Activated CD4-positive, alpha-beta memory T cell treated with anti-CD3 and anti-CD28 coated beads, Interleukin-2, amount 10 ng/mL, durations not matched to agents 7 days and 5 days (primary cell): ENCODE data around the gene TAAR9. TPM values are rescaled to one million over a fixed set of nuclear protein-coding genes. Genes with fewer than 3 reads are reported as not detected.
A peak's percentile ranks its signal among the peaks of the same experiment; 100 is the strongest.
"Not testable (repeated sequence)": the region's sequence is repeated elsewhere in the genome, so short reads cannot be mapped to it uniquely, and the experiment has no call there.

Source experiments
- CTCF ChIA-PET: fragments of 350-600 bp; sonication (Branson Sonifier 250); formaldehyde crosslinking; loops from one replicate; lab custom pipeline; 2021; ENCODE audit warnings: antibody characterized with exemption, inconsistent platforms; lab: Charles Lee
- POLR2A ChIA-PET: fragments of 350-600 bp; sonication (Branson Sonifier 250); formaldehyde crosslinking; loops from one replicate; lab custom pipeline; 2021; ENCODE audit warnings: antibody characterized with exemption; lab: Charles Lee
- DNase-seq: peaks from one replicate; pipeline ENCODE4 v3.0.0-alpha.2; 2020
- H3K27ac Mint-ChIP-seq: one replicate; pipeline ENCODE4 v1.8.0; 2021; ENCODE audit warnings: mild to moderate bottlenecking, mixed read lengths
- H3K27me3 Mint-ChIP-seq: one replicate; pipeline ENCODE4 v1.8.0; 2021; ENCODE audit warnings: mixed read lengths
- H3K36me3 Mint-ChIP-seq: one replicate; pipeline ENCODE4 v1.8.0; 2021; ENCODE audit warnings: low read depth, mixed read lengths
- H3K4me1 Mint-ChIP-seq: one replicate; pipeline ENCODE4 v1.8.0; 2021; ENCODE audit warnings: mixed read lengths
- H3K4me3 Mint-ChIP-seq: one replicate; pipeline ENCODE4 v1.8.0; 2021; ENCODE audit warnings: mild to moderate bottlenecking, mixed read lengths
- H3K9me3 Mint-ChIP-seq: one replicate; pipeline ENCODE4 v1.8.0; 2021; ENCODE audit warnings: mixed read lengths
- total RNA-seq, 2 experiments: library from RNA; stranded (reverse); gene quantifications; one replicate each; pipeline ENCODE4 v1.2.3, GENCODE V29; 2021

The TAAR9 gene
- total RNA-seq, 2 experiments from 2014 or later = not detected

DNA sequence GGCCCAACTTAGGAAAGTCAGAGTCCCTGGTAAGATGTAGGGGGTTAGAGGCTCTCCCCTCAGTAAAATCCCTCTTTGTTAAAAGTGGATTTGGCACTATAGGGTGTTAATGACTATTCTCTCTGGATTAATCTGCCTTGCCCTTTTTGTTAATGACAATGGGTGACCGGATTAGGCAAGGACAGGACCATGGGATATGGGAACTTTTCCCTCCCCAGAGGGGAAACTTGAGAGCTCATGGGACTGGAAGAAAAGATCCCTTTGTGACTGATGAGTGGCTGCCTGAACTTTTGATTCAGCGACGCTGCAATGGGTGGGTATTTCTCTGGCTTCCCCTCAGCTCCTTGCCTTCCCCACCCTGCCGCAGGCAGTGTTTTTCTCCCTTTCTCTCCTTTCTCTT is 12.2 kb upstream of the TAAR9 start:
- Mint-ChIP-seq H3K4me3 (no peak overlapping the region), H3K36me3 (no peaks in the 10 kb centered on the region), H3K4me1 (no peaks in the 10 kb centered on the region), H3K27me3 (peaks cover 40% of the 10 kb centered on the region), H3K27ac (no peak overlapping the region), H3K9me3 (no peaks in the 10 kb centered on the region)
- POLR2A ChIA-PET = no interaction called here
- CTCF ChIA-PET = no interaction called here
- DNase-seq = no peak

DNA sequence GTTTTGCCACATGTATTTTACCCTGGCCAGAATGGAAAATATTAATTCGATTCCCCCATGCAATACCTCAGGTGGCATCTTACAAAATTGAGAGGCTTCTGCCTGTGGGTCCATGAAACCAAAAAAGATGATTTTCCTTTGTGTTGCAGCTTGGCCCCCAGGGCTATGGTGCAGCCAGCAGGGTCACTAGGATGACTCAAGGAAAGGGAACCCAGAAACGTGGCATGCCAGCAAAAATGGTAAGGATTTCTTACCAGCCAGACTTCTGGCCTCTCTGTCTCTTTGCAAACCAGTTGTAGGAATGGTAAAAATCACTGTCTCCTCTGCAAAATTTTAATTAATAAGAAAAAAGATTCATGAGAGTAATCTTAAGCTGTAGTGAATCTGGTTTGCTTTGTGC is 11.6 kb upstream of the TAAR9 start:
- POLR2A ChIA-PET = interaction anchor here (1.0 kb wide), 1 partner anchor 288 kb away, joined by 3 read pairs; the partner anchor contains the start of gene RPS12
- CTCF ChIA-PET = interaction anchor here (0.9 to 1.8 kb wide), 2 partner anchors 14 to 52 kb away, joined by 3 to 6 read pairs; partner anchors contain the start of gene STX7
- H3K4me1 Mint-ChIP-seq = no peaks in the 10 kb centered on the region
- DNase-seq = no peak
- no peaks in the 10 kb centered on the region for H3K36me3 Mint-ChIP-seq
- H3K27me3 Mint-ChIP-seq = peaks cover 38% of the 10 kb centered on the region
- no peaks in the 10 kb centered on the region for H3K9me3 Mint-ChIP-seq
- no peak overlapping the region for H3K4me3 Mint-ChIP-seq
- no peak overlapping the region for H3K27ac Mint-ChIP-seq

DNA sequence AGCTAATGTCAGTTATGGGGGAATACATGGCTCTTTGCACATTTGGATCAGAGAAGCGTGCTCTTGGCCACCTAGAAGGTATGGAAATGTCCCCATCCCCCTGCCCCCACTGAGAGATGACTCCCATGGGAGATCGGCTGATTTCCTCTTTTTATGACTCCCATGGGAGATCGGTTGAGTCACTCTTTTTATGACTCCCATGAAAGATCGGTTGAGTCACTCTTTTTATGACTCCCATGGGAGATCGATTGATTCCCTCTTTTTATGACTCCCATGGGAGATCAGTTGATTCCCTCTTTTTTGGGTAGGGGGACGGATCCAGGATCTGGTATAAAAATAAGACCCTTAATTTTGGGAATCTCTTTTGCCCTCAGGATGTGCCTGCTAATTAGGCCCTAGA is 10.3 kb upstream of the TAAR9 start:
- no peak overlapping the region for H3K27ac Mint-ChIP-seq
- ChIA-PET POLR2A (no interaction called here), CTCF (interaction anchor here (0.8 to 1.8 kb wide), 4 partner anchors 11 to 271 kb away, joined by 3 to 6 read pairs (median 4); partner anchors contain the start of gene STX7)
- DNase-seq = no peak
- H3K36me3 Mint-ChIP-seq = no peaks in the 10 kb centered on the region
- H3K4me1 Mint-ChIP-seq = no peaks in the 10 kb centered on the region
- H3K4me3 Mint-ChIP-seq = no peak overlapping the region
- no peaks in the 10 kb centered on the region for H3K9me3 Mint-ChIP-seq
- peaks cover 31% of the 10 kb centered on the region for H3K27me3 Mint-ChIP-seq

DNA sequence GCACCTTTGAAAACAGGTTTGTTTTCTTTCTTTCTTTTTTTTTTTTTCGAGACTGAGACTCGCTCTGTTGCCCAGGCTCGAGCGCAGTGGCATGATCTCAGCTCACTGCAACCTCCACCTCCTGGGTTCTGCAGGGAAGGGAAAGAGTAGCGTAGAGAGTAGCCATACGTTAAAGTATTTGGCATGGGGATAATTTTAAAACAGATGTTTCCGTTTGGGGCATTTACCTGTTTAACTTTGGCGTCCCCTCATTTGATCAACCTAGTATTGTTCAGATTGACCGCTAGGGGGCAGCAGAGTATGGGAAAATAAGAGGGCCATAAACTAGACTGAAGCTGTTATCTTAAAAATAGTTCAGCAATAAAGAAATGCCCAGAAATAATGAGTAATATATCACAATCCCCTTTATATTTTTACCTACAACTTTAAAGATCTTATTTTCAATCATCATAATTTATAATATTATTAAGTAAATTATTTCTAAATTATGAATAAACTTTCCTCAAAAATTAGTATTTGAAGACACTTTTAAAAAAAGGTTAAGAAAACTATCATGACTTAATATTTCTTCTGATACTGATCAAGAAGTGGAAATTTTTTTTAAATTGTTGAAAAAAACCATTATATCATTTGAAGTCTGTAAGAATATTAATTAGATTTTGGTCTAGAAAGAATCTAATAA is 7.6 kb upstream of the TAAR9 start:
- no peak overlapping the region for H3K4me3 Mint-ChIP-seq
- peaks cover 23% of the 10 kb centered on the region for H3K27me3 Mint-ChIP-seq
- no peaks in the 10 kb centered on the region for H3K9me3 Mint-ChIP-seq
- no peaks in the 10 kb centered on the region for H3K36me3 Mint-ChIP-seq
- ChIA-PET POLR2A (interaction anchor here (0.6 to 1.0 kb wide), 3 partner anchors 235 to 284 kb away, joined by 3 read pairs; partner anchors contain the start of gene RPS12), CTCF (interaction anchor here (0.5 to 1.6 kb wide), 14 partner anchors 11 to 564 kb away, joined by 3 to 13 read pairs (median 4); partner anchors contain the start of genes SLC18B1 and STX7)
- no peak overlapping the region for H3K27ac Mint-ChIP-seq
- peak; percentile 69 for DNase-seq
- H3K4me1 Mint-ChIP-seq = no peaks in the 10 kb centered on the region

DNA sequence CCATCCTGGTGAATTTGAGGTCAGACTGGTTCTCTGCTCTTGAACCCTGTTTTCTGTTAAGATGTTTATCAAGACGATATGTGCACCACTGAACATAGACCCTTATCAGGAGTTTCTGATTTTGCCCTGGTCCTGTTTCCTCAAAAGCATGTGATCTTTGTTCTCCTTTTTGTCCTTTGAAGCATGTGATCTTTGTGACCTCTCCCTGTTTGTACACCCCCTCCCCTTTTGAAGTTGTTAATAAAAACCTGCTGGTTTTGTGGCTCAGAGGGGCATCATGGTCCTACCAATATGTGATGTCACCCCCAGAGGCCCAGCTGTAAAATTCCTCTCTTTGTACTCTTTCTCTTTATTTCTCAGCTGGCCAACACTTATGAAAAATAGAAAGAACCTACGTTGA is 3.5 kb upstream of the TAAR9 start:
- CTCF ChIA-PET, POLR2A ChIA-PET, H3K27ac Mint-ChIP-seq, DNase-seq, H3K4me3 Mint-ChIP-seq, H3K9me3 Mint-ChIP-seq, H3K4me1 Mint-ChIP-seq, H3K36me3 Mint-ChIP-seq: not testable (repeated sequence)
- peaks cover 30% of the 10 kb centered on the region for H3K27me3 Mint-ChIP-seq

DNA sequence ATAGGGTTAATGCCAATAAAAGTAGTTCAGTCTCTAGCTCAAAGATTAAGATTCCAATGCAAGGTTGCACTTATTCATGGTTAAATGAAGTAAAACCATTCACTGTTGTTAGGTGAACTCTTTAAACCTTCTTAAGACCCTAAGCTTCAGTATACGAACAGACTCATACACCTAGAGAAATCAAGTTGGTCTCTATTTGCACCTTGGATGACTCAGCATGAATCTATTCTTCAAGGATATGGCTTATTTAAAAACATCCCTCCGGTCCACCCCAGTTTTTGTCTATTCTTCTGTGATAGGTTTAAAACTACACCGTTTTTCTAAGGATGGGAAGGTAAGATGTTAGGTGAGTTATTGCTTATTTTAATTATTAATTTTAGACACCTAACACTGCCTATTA is 932 bp upstream of the TAAR9 start:
- H3K27me3 Mint-ChIP-seq = peaks cover 32% of the 10 kb centered on the region

DNA sequence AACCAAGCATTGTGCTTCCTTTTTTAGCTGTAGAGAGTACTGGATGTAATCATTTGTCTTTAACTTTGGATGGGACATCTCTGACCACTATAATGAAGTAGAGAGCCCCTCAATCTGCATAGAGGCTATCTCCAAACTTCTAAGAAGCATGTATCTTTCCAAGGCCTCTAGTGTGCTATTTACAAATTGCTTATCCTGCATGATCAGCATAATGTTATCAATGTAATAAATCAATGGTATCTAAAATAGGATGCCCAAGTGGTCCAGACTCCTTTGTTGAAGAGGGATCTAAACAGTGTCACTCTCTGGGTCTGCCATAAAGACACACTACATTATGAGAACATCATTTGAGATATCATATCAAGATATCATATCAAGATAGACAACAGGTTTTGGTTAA is 6.7 kb downstream of the TAAR9 start:
- DNase-seq = no peak
- no peaks in the 10 kb centered on the region for H3K36me3 Mint-ChIP-seq
- H3K27ac Mint-ChIP-seq = no peak overlapping the region
- H3K9me3 Mint-ChIP-seq = no peaks in the 10 kb centered on the region
- POLR2A ChIA-PET = interaction anchor here (0.8 kb wide), 1 partner anchor 11 kb away, joined by 3 read pairs; no protein-coding TSS in a partner anchor
- no peaks in the 10 kb centered on the region for H3K4me1 Mint-ChIP-seq
- no peak overlapping the region for H3K4me3 Mint-ChIP-seq
- CTCF ChIA-PET = interaction anchor here (2.5 kb wide), 1 partner anchor 265 kb away, joined by 6 read pairs; no protein-coding TSS in a partner anchor
- peaks cover 31% of the 10 kb centered on the region for H3K27me3 Mint-ChIP-seq

More for the DNA sequence above, 932 bp upstream of the TAAR9 start:
- Mint-ChIP-seq H3K4me1 (no peaks in the 10 kb centered on the region), H3K36me3 (no peaks in the 10 kb centered on the region), H3K4me3 (no peak overlapping the region), H3K27ac (no peak overlapping the region), H3K9me3 (no peaks in the 10 kb centered on the region)
- no peak for DNase-seq
- ChIA-PET POLR2A (no interaction called here), CTCF (no interaction called here)

DNA sequence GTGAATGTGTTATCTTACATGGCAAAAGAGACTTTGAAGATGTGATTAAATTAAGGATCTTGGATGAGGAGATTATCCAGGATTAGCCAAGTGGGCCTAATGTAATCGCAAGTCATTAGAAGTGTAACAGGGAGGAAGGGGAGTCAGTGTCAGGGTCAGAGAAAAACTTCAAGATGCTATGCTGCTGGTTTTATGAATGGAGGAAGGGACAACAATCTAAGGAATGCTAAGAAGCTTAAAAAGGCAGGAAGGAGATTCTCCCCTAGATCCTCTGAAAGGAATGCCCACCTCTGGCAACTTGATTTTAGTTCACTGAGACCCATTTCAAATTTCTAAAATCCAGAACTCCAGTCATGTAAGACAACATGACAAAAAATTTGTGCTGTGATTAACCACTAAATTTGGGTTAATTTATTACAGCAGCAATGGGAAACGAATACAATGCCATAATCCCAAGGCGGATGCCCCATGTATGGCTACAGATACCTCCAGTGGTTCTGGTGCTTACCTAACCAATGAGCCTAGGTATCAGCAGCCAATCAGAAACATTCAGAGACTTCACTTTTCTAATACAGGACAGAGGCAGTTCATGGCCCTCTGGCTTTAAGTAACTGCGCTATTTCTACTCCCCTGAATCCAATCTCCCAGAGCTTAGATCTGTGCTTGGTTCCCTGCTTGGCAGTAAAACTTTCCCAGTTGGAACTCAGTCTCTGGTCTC is 10.8 kb downstream of the TAAR9 start:
- ChIA-PET POLR2A (no interaction called here), CTCF (no interaction called here)
- no peak for DNase-seq
- no peak overlapping the region for H3K27ac Mint-ChIP-seq
- H3K9me3 Mint-ChIP-seq = no peaks in the 10 kb centered on the region
- H3K36me3 Mint-ChIP-seq = no peaks in the 10 kb centered on the region
- H3K4me1 Mint-ChIP-seq = no peaks in the 10 kb centered on the region
- H3K27me3 Mint-ChIP-seq = peaks cover 27% of the 10 kb centered on the region
- H3K4me3 Mint-ChIP-seq = no peak overlapping the region

DNA sequence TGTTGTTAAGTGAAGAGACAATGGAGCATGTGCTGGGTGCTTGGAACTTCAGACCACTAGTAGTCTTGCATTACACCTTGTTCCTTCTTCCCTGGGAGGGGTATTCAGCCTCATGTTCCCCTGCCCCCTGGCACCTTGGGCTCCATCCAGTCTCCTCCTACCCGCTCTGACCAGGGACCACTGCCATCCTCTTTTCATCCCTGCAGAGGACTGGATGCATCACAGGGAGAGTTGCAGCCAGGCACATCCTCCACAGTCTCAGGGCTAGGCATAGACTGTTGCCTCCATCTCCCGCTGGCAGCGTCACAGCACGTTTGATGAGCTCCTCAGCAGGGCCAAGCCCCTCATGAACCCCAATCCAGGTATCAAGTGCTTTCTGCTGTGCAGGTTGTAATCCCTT is 13.1 kb downstream of the TAAR9 start:
- Mint-ChIP-seq H3K27me3 (peaks cover 33% of the 10 kb centered on the region), H3K4me3 (no peak overlapping the region), H3K4me1 (no peaks in the 10 kb centered on the region), H3K27ac (no peak overlapping the region), H3K9me3 (no peaks in the 10 kb centered on the region), H3K36me3 (no peaks in the 10 kb centered on the region)
- CTCF ChIA-PET = no interaction called here
- POLR2A ChIA-PET = no interaction called here
- DNase-seq = no peak

DNA sequence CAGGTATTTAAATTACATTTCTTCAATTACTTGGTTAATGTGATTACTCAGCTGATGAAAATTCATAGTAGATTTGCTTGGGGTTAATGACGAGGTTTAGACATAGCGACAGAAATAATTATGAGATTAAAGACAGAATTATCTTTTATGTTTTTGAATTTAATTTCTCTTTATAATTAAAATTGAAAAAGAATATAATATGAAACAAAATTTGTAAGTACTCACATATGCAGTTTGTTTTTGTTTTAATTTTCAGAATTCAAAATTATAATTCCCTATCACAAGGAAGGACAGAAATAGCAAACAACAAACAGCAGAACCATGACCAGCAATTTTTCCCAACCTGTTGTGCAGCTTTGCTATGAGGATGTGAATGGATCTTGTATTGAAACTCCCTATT is 14.3 kb downstream of the TAAR9 start, which contains the start of gene TAAR8:
TAAR8 (plus strand) TSS at position 301 of the 400 bp plus-strand sequence; CDS start at position 322, 21 bp downstream.
- Mint-ChIP-seq H3K4me3 (no peak within 1 kb of the TSS), H3K36me3 (no peaks in the 10 kb centered on the region), H3K27me3 (peaks cover 40% of the 10 kb centered on the region), H3K4me1 (no peaks in the 10 kb centered on the region), H3K27ac (no peak within 1 kb of the TSS), H3K9me3 (no peaks in the 10 kb centered on the region)
- ChIA-PET CTCF (interaction anchor here (1.0 kb wide), 1 partner anchor 9 kb away, joined by 3 read pairs; no protein-coding TSS in a partner anchor), POLR2A (no interaction called here)
- DNase-seq = no peak

DNA sequence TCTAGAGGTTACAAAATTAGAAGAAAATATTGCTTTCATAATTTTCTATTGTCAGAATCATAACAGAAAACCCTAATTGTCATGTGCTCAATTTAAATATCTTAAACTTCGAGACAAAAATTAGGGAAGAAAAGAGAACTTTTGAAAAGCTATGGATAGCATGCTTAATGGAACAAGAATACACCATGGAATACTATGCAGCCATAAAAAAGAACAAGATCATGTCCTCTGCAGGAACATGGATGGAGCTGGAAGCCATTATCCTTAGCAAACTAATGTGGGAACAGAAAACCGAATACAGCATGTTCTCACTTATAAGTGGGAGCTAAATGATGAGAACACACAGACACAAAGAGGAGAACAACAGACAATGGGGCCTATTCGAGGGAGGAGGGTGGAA is 22.0 kb downstream of the TAAR9 start:
- H3K9me3 Mint-ChIP-seq, H3K27ac Mint-ChIP-seq, CTCF ChIA-PET, POLR2A ChIA-PET, H3K36me3 Mint-ChIP-seq, H3K4me1 Mint-ChIP-seq, H3K4me3 Mint-ChIP-seq, DNase-seq: not testable (repeated sequence)
- H3K27me3 Mint-ChIP-seq = peaks cover 34% of the 10 kb centered on the region

DNA sequence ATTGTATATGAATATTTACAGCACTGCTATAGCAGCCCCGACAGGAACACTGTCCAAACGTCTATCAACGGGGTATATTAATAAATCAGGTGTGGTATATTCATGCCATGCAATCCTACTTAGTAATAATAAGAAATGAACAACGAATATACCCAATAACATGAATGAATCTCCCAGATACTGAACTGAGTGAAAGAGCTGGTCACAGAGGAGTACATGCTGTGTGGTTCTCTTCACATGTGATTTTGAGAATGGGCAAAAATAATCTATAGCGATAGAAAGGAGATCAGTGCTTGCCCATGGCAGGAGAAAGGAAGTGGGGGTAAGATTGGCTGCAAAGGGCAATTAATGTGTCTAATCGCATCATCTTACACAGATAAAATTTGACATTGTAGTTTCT is 28.3 kb downstream of the TAAR9 start:
- ChIA-PET POLR2A (no interaction called here), CTCF (no interaction called here)
- no peak for DNase-seq
- no peaks in the 10 kb centered on the region for H3K36me3 Mint-ChIP-seq
- no peak overlapping the region for H3K4me3 Mint-ChIP-seq
- peaks cover 29% of the 10 kb centered on the region for H3K27me3 Mint-ChIP-seq
- no peaks in the 10 kb centered on the region for H3K9me3 Mint-ChIP-seq
- no peak overlapping the region for H3K27ac Mint-ChIP-seq
- no peaks in the 10 kb centered on the region for H3K4me1 Mint-ChIP-seq

DNA sequence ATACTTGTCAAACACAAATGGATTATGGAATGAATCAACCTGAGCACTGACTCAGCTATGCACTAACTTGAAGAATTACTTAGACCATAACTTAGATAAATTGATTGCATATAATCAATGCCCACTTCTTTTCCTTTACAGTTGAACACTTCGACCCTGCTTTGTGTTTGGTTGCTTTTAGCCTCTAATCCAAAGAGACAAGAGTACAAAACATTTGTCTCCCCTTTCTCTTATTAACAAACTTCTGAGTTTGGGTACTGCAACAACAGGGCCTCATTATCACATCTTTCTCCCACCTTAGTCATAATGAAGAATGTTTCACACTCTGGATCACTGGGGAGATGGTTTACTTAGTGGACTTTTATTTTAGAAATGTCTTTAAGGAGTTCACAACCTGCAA is 29.5 kb downstream of the TAAR9 start:
- no peak for DNase-seq
- no peak overlapping the region for H3K4me3 Mint-ChIP-seq
- ChIA-PET POLR2A (no interaction called here), CTCF (no interaction called here)
- H3K27me3 Mint-ChIP-seq = peaks cover 28% of the 10 kb centered on the region
- no peak overlapping the region for H3K27ac Mint-ChIP-seq
- no peaks in the 10 kb centered on the region for H3K9me3 Mint-ChIP-seq
- H3K36me3 Mint-ChIP-seq = no peaks in the 10 kb centered on the region
- no peaks in the 10 kb centered on the region for H3K4me1 Mint-ChIP-seq
